Measurements from ENCODE around the gene TRPM3. TPM values are rescaled to one million over a fixed set of nuclear protein-coding genes. Genes with fewer than 3 reads are reported as not detected.

TRPM3 gene
- total and polyA plus RNA-seq, 12 donors = 0.27 to 5.3 (median 1.8) TPM

DNA sequence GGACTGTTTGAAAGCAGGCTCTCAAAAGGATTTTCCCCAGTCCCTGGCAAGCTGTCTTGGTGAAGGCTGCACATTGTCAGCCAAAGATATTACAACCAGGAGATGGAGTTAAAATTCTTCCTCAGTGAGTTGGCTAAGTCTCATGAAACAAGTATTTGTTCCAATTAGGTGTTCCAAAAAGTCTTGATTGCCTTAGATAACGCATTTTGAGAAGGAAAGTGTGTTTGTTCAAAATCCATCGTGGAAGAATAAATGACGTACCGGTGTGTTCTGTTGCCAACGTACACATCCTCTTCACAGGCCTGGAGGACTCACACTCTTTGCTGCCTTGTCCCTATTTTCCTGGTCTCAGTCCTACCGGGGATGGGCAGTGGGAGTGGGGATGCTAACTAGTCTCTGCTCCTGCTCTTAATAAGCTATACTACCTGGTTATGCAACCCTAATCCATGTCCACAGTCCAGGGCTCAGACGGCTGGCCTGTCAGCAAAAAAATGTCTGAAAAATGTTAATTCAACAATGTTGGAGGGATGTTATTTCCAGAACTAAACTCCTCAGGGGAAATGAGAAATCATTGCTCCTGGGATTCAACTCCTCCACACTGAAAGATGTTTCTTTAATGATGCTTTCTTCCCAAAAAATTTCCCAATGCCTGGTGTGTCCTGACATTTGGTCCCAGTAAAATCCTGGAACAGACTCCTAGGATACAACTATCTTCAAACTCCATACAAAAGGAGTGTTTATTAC, 531.7 kb downstream of the TRPM3 start:
- peak overlapping the region in 4 of 5 donors; percentile 15 to 70 (median 44) for H3K27ac ChIP-seq
- H3K9me3 ChIP-seq (replicated peaks in 1 of 3) = no peaks in the 10 kb centered on the region
- H3K4me1 ChIP-seq (replicated peaks in 1 of 2) = peaks cover 0 to 28% of the 10 kb centered on the region in 2 donors
- intact Hi-C loops (cut with DNase I) = no loop called here
- WGBS, 4 donors = 71 to 81% (median 79%) methylated on average over 7 of the region's 7 CpGs
- H3K36me3 ChIP-seq (replicated peaks in 1 of 2) = no peaks in the 10 kb centered on the region
- DNase-seq = no peak
- TF ChIP-seq POLR2A (IDR thresholded peaks at IDR 0.05) = no peak
- TF ChIP-seq, protein P1, sequence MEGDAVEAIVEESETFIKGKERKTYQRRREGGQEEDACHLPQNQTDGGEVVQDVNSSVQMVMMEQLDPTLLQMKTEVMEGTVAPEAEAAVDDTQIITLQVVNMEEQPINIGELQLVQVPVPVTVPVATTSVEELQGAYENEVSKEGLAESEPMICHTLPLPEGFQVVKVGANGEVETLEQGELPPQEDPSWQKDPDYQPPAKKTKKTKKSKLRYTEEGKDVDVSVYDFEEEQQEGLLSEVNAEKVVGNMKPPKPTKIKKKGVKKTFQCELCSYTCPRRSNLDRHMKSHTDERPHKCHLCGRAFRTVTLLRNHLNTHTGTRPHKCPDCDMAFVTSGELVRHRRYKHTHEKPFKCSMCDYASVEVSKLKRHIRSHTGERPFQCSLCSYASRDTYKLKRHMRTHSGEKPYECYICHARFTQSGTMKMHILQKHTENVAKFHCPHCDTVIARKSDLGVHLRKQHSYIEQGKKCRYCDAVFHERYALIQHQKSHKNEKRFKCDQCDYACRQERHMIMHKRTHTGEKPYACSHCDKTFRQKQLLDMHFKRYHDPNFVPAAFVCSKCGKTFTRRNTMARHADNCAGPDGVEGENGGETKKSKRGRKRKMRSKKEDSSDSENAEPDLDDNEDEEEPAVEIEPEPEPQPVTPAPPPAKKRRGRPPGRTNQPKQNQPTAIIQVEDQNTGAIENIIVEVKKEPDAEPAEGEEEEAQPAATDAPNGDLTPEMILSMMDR (IDR thresholded peaks at IDR 0.05) = no peak
- no peaks in the 10 kb centered on the region for H3K27me3 ChIP-seq
- no peak overlapping the region for H3K4me3 ChIP-seq

DNA sequence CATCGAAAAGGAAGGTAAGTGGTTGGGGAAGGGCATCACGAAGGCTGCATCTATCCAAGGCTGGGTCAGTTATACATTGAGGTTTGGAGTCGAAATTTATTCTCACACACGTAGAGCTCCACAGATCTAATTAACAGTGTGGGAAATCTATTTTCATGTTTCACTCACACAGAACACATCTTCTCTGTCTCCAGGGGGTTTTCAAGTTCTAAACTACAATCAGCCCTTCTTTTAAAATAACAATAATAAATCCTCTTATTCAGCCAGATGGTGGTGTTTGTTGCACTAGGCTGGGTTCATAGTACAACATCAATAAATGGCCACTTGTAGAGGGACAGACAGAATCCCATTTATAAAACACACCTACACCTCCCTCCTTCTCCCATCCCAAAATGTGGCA, 532.4 kb downstream of the TRPM3 start:
- Histone ChIP-seq H3K4me3 (no peak overlapping the region), H3K27ac (peak overlapping the region in 4 of 5 donors; percentile 7 to 70 (median 40)), H3K9me3 (replicated peaks in 1 of 3) (no peaks in the 10 kb centered on the region), H3K4me1 (replicated peaks in 1 of 2) (peaks cover 0 to 26% of the 10 kb centered on the region in 2 donors), H3K27me3 (no peaks in the 10 kb centered on the region), H3K36me3 (replicated peaks in 1 of 2) (no peaks in the 10 kb centered on the region)
- 81 to 94% (median 91%) methylated on average over 4 of the region's 4 CpGs for WGBS, 4 donors
- TF ChIP-seq, protein P1 (IDR thresholded peaks at IDR 0.05) = no peak
- no peak for TF ChIP-seq POLR2A (IDR thresholded peaks at IDR 0.05)
- DNase-seq = no peak
- intact Hi-C loops (cut with DNase I) = no loop called here

DNA sequence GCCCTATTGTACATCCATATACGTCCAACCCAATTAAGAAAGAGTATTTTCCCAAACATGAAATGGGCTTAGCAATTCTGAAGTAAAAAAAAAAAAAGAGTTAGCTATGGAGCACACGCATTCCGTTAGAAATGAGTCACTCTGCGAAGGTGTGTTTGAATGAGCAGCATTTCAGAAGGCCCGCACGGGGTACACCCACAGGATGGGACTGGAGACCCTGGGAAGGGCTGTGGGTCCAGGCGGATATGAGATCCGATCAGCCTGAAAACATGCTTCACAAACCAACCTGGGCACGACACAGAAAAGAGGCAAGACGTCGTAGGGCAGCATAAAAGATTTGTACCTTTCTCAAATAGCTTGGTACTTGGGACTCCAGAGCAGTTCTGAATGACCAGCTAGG, 533.0 kb downstream of the TRPM3 start:
- TF ChIP-seq, protein P1 (IDR thresholded peaks at IDR 0.05) = no peak
- no peak for TF ChIP-seq POLR2A (IDR thresholded peaks at IDR 0.05)

DNA sequence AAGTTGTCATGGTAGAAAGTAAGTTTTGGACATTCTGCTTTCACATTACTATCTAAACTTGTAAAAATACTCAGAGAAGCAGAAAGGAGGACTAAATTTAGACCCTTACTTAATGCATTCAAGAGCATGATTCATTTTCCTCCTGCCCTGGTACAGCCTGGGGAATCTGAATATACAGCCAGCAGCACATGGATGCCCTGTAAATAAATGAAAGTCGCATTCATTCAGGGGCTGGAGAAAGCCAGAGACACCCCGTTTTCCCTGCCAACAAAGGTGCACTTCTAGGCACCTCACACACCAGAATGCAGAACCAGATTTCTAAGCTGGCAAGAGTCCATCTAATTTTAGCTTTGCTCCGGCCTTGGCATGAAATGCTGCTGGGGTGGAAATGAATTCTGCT, 534.2 kb downstream of the TRPM3 start:
- peak overlapping the region in 2 of 5 donors; percentile 64 to 75 for H3K27ac ChIP-seq
- 49 to 66% (median 57%) methylated on average over 3 of the region's 3 CpGs for WGBS, 4 donors
- H3K4me1 ChIP-seq (replicated peaks in 1 of 2) = peaks cover 0 to 22% of the 10 kb centered on the region in 2 donors
- H3K4me3 ChIP-seq = no peak overlapping the region
- no peak for DNase-seq
- no peaks in the 10 kb centered on the region for H3K9me3 ChIP-seq (replicated peaks in 1 of 3)
- intact Hi-C loops (cut with DNase I) = no loop called here
- H3K27me3 ChIP-seq = no peaks in the 10 kb centered on the region
- H3K36me3 ChIP-seq (replicated peaks in 1 of 2) = no peaks in the 10 kb centered on the region
- TF ChIP-seq, protein P1 (IDR thresholded peaks at IDR 0.05) = no peak
- TF ChIP-seq POLR2A (IDR thresholded peaks at IDR 0.05) = no peak

More for the DNA sequence above, 533.0 kb downstream of the TRPM3 start:
- peak overlapping the region in 2 of 5 donors; percentile 64 to 75 for H3K27ac ChIP-seq
- H3K9me3 ChIP-seq (replicated peaks in 1 of 3) = no peaks in the 10 kb centered on the region
- H3K36me3 ChIP-seq (replicated peaks in 1 of 2) = no peaks in the 10 kb centered on the region
- H3K4me1 ChIP-seq (replicated peaks in 1 of 2) = peaks cover 0 to 22% of the 10 kb centered on the region in 2 donors
- no peak for DNase-seq
- H3K4me3 ChIP-seq = no peak overlapping the region
- intact Hi-C loops (cut with DNase I) = no loop called here
- H3K27me3 ChIP-seq = no peaks in the 10 kb centered on the region
- WGBS, 4 donors = 81 to 92% (median 88%) methylated on average over 11 of the region's 11 CpGs

Measured in adrenal gland (tissue), 12 donors.